Measurements from ENCODE around the gene CSNK2B. TPM values are rescaled to one million over a fixed set of nuclear protein-coding genes. Genes with fewer than 3 reads are reported as not detected.

Gene CSNK2B
- total and polyA plus RNA-seq, 9 of the 15 experiments (the other 6 are each of a cell fraction or from before 2014, with no cell fraction given) = 120 to 1,126 (median 529) TPM

DNA sequence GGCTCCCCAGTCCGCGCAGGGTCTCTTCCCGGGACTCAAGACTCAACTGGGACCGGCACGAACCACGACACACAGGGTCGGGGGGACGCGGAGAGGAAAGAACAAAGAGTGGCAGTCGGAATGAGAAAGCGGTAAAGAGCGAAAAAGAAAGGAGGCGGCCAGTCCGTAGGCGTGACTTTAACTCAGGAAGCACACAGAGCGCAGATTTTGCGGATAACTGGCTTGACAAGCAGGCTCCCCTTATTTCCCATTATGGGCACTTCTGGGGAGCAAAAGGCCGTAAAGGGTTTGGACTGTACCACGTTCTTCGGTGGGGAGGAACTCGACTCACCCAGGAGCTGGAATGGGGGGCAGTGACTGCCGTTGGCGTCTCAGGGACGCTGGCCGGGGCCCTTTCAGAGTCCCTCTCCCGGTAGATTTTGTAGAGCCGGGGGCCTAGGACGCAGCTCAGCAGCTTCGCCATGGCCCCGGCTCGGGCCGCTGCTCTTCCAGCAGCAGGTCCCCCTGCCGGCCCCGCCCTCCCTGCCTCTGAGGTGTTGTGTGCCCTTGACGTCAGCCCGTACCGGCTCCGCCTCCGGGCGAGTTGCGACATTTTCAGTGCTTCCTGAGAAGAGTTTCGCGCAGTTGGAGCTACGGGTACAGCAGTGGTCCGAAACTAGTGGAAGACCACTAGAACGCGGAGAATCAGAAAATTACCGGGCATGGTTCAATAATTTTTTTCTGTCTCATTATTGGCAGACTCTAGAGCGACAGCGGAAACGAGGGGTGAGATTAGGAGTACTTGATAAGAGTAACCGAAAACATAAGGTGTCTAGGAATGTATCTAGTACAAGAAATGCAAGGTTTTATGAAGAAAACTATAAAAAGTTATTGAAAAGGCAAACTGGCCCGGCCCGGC is 37.2 kb downstream of the CSNK2B start, which contains the start of gene ABHD16A (continued):
- peak; percentile 68 for TF ChIP-seq ZFP91 (CRISPR knock-in tag; IDR thresholded peaks at IDR 0.05)
- no peak; the same call in 1 of the 2 replicates for TF ChIP-seq ZNF436 (CRISPR knock-in tag; IDR thresholded peaks at IDR 0.05)
- TF ChIP-seq SRSF7 (optimal IDR thresholded peaks at IDR 0.05; ENCODE audit: low read depth, low read length) = no peak
- peak in 1 of 2 experiments; percentile 91; a peak in 2 of 4 replicates for TF ChIP-seq HDAC1 (IDR thresholded peaks at IDR 0.05)
- TF ChIP-seq KLF10 (CRISPR knock-in tag; IDR thresholded peaks at IDR 0.05) = no peak

DNA sequence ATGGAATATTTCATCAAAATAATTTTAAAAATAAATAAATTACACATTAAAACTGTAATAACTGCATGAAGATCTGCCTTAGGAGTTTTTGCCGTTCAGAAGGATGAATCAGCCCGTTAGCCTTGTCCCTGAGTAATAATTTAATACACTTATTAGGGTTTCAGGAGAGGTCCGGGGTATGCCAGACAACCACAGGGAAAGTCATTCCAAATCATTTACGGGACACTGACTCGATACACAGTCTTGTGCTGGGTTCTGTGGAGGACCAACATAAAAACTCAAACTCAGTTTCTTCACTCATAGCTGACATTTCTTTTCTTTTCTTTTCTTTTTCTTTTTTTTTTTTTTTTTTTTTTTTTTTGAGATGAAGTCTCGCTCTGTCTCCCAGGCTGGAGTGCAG is 40.1 kb downstream of the CSNK2B start:
- no peaks in the 10 kb centered on the region for H3K9me3 ChIP-seq (replicated peaks; ENCODE audit: control insufficient read depth, insufficient read depth, low read depth, low read length)
- DNase-seq (ENCODE audit: extremely low read depth in 1 of 4, low spot score in 3 of 4) (no peak), FAIRE-seq (no peak), ATAC-seq (no peak)
- H3K27me3 ChIP-seq (ENCODE audit: control insufficient read depth in 2 of 2, insufficient read depth in 2 of 2, low read length in 2 of 2) = no peaks in the 10 kb centered on the region
- H3K4me1 ChIP-seq (replicated peaks in 1 of 2; ENCODE audit: control insufficient read depth in 2 of 2, insufficient read depth in 2 of 2, low read length in 2 of 2) = peaks cover 33 to 35% of the 10 kb centered on the region in 2 experiments
- H3K27ac ChIP-seq (ENCODE audit: extremely low read depth, low read depth, low read length) = no peak overlapping the region
- peak overlapping the region; percentile 52 for H2AFZ ChIP-seq (ENCODE audit: low read depth, low read length)
- POLR2A ChIA-PET = interaction anchor here (0.6 to 12.4 kb wide), 5 partner anchors 10 to 101 kb away, joined by 3 to 223 read pairs (median 7); partner anchors contain the start of genes DDAH2, LSM2, LY6G6C and LY6G6D
- no peak overlapping the region for H3K4me2 ChIP-seq (ENCODE audit: insufficient read depth, low read length)
- WGBS (ENCODE audit: insufficient coverage, low coverage, missing lambda C conversion rate) = 76% methylated on average over 6 of the region's 6 CpGs
- CTCF ChIA-PET (ENCODE audit: low intra/inter-chr PET ratio) = no interaction called here
- H3K9ac ChIP-seq (ENCODE audit: insufficient read depth in 1 of 2, low read depth in 2 of 2, low read length in 2 of 2) = no peak overlapping the region
- H4K20me1 ChIP-seq (replicated peaks; ENCODE audit: control insufficient read depth, insufficient read depth, low read length) = no peaks in the 10 kb centered on the region; the same call in 1 of the 2 replicates
- H3K79me2 ChIP-seq (ENCODE audit: control insufficient read depth, insufficient read depth, low read length) = peaks cover 26% of the 10 kb centered on the region
- no peak overlapping the region for H3K4me3 ChIP-seq
- intact Hi-C loops (cut with micrococcal nuclease) (no loop called here), in situ Hi-C loops (cut with MboI) (no loop called here)
- H3K9me1 ChIP-seq (ENCODE audit: control insufficient read depth, insufficient read depth, low read length) = no peaks in the 10 kb centered on the region
- peaks cover 11% of the 10 kb centered on the region for H3K36me3 ChIP-seq (ENCODE audit: control insufficient read depth, insufficient read depth, low read length)
- BruUV-seq (replicated peaks) = no TSS peak
- TF ChIP-seq ZFX (CRISPR knock-in tag; IDR thresholded peaks at IDR 0.05) (0 out of 2 replicates have a peak, but pooled peaks have one; percentile 10), SMARCA5 (IDR thresholded peaks at IDR 0.05) (no peak), ZHX1 (conservative IDR thresholded peaks at IDR 0.05; ENCODE audit: low read length) (no peak), ETV1 (tag; conservative IDR thresholded peaks at IDR 0.05; ENCODE audit: low read depth) (no peak), KLF10 (CRISPR knock-in tag; IDR thresholded peaks at IDR 0.05) (no peak), ZFP91 (CRISPR knock-in tag; IDR thresholded peaks at IDR 0.05) (no peak), ZNF280A (IDR thresholded peaks at IDR 0.05; ENCODE audit: low read depth, partially characterized antibody) (no peak), ELF1 (tag; IDR thresholded peaks at IDR 0.05) (no peak)
